ENCODE data around the gene MPRIP. TPM values are rescaled to one million over a fixed set of nuclear protein-coding genes. Genes with fewer than 3 reads are reported as not detected.
A peak's percentile ranks its signal among the peaks of the same experiment; 100 is the strongest.

MPRIP gene
- total RNA-seq, 2 experiments from 2014 or later: 206 to 209 TPM

GRCh38 chr17:17235212-17236174 lies 193.2 kb downstream of the MPRIP start:
- Mint-ChIP-seq H3K4me3 (peak overlapping the region; percentile 85), H3K36me3 (peaks cover 2% of the 10 kb centered on the region), H3K27me3 (no peaks in the 10 kb centered on the region), H3K27ac (peak overlapping the region; percentile 24), H3K9me3 (ENCODE audit: low read depth) (no peaks in the 10 kb centered on the region), H3K4me1 (peaks cover 29% of the 10 kb centered on the region)
- ATAC-seq (no peak), DNase-seq (no peak)
- CTCF ChIA-PET: interaction anchor here (1.1 to 1.2 kb wide), 3 partner anchors 9 to 28 kb away, joined by 4 read pairs; no protein-coding TSS in a partner anchor

- Mint-ChIP-seq H3K9me3 (ENCODE audit: low read depth) (no peaks in the 10 kb centered on the region), H3K27ac (peak overlapping the region; percentile 96), H3K4me1 (peaks cover 29% of the 10 kb centered on the region), H3K36me3 (no peaks in the 10 kb centered on the region), H3K4me3 (peak overlapping the region; percentile 85), H3K27me3 (no peaks in the 10 kb centered on the region)
- CTCF ChIA-PET: interaction anchor here (0.7 to 1.4 kb wide), 7 partner anchors 8 to 1028 kb away, joined by 3 to 5 read pairs (median 4); no protein-coding TSS in a partner anchor
- ATAC-seq (peak; percentile 22), DNase-seq (no peak)
Measured at GRCh38 chr17:17236295-17237025, 194.2 kb downstream of the MPRIP start.

GRCh38 chr17:17237026-17237799 lies 195.0 kb downstream of the MPRIP start, which contains the start of gene FLCN:
TSS of gene FLCN (minus strand) at chr17:17237168. CDS start at chr17:17228137, 9,031 bp downstream.
- H3K9me3 Mint-ChIP-seq (ENCODE audit: low read depth): no peaks in the 10 kb centered on the region
- H3K4me3 Mint-ChIP-seq: peak within 1 kb of the TSS; percentile 85
- no peaks in the 10 kb centered on the region for H3K36me3 Mint-ChIP-seq
- peaks cover 29% of the 10 kb centered on the region for H3K4me1 Mint-ChIP-seq
- H3K27ac Mint-ChIP-seq: peak within 1 kb of the TSS; percentile 96
- ATAC-seq (peak; percentile 91), DNase-seq (peak; percentile 91)
- CTCF ChIA-PET: interaction anchor here (0.7 to 1.4 kb wide), 7 partner anchors 13 to 1028 kb away, joined by 3 to 5 read pairs (median 3); no protein-coding TSS in a partner anchor
- no peaks in the 10 kb centered on the region for H3K27me3 Mint-ChIP-seq

GRCh38 chr17:17239832-17240231 lies 197.6 kb downstream of the MPRIP start:
- no peak overlapping the region for H3K4me3 Mint-ChIP-seq
- no peak for ATAC-seq
- CTCF ChIA-PET: interaction anchor here (0.6 to 1.6 kb wide), 3 partner anchors 14 to 98 kb away, joined by 3 to 4 read pairs (median 3); no protein-coding TSS in a partner anchor

GRCh38 chr17:17241656-17242055 lies 199.4 kb downstream of the MPRIP start:
- Mint-ChIP-seq H3K36me3 (peaks cover 5% of the 10 kb centered on the region), H3K27me3 (no peaks in the 10 kb centered on the region), H3K27ac (no peak overlapping the region), H3K9me3 (ENCODE audit: low read depth) (no peaks in the 10 kb centered on the region), H3K4me3 (no peak overlapping the region), H3K4me1 (peaks cover 13% of the 10 kb centered on the region)
- ATAC-seq (no peak), DNase-seq (no peak)
- CTCF ChIA-PET: no interaction called here

More at GRCh38 chr17:17239832-17240231, 197.6 kb downstream of the MPRIP start:
- H3K27me3 Mint-ChIP-seq: no peaks in the 10 kb centered on the region
- H3K36me3 Mint-ChIP-seq: no peaks in the 10 kb centered on the region
- DNase-seq: no peak
- H3K27ac Mint-ChIP-seq: no peak overlapping the region
- H3K4me1 Mint-ChIP-seq: peaks cover 27% of the 10 kb centered on the region
- no peaks in the 10 kb centered on the region for H3K9me3 Mint-ChIP-seq (ENCODE audit: low read depth)

GRCh38 chr17:17242246-17242645 lies 200.0 kb downstream of the MPRIP start:
- Mint-ChIP-seq H3K4me1 (peaks cover 13% of the 10 kb centered on the region), H3K36me3 (peaks cover 10% of the 10 kb centered on the region), H3K27ac (no peak overlapping the region), H3K4me3 (no peak overlapping the region), H3K9me3 (ENCODE audit: low read depth) (no peaks in the 10 kb centered on the region), H3K27me3 (no peaks in the 10 kb centered on the region)
- CTCF ChIA-PET: no interaction called here
- ATAC-seq (no peak), DNase-seq (no peak)

Other genes with a start within 250 kb of the MPRIP start
- gene TNFRSF13B, start 70.3 kb upstream of the MPRIP start, total RNA-seq: not detected
- gene PLD6, start 163.9 kb downstream of the MPRIP start, total RNA-seq: 10 to 100 TPM in 1 of 2 experiments, 1 to 10 TPM in 1; 5.2 to 12.5 TPM
- gene FLCN, start 194.7 kb downstream of the MPRIP start, total RNA-seq: 10 to 100 TPM; 36.2 to 47.7 TPM
- gene COPS3, start 238.8 kb downstream of the MPRIP start, total RNA-seq: 100 to 1,000 TPM in 1 of 2 experiments, 10 to 100 TPM in 1; 93.9 to 125 TPM

Data from activated CD8-positive, alpha-beta memory T cell treated with anti-CD3 and anti-CD28 coated beads, Interleukin-2, amount 10 ng/mL, durations not matched to agents 7 days and 5 days (primary cell).